K562 (cell line): ENCODE data around the gene IFRD1. TPM values are rescaled to one million over a fixed set of nuclear protein-coding genes. Genes with fewer than 3 reads are reported as not detected.

Source experiments
- ATAC-seq: fragments of 200-7000 bp; cut with Tn5 transposase; 3 replicates; pipeline ENCODE4 v1.9.1; 2020; ENCODE audit warnings: moderate library complexity
- BruUV-seq: library from RNA; stranded (reverse); fragments of 400-500 nt; replicated peaks from 2 replicates; lab custom pipeline; 2021; lab: Mats Ljungman, UMichigan
- CTCF ChIA-PET: fragments of 300-600 bp; formaldehyde crosslinking; extraction: SDS; loops from one replicate; lab custom pipeline; 2021; ENCODE audit warnings: low intra/inter-chr PET ratio; lab: Yijun Ruan, JAX
- POLR2A ChIA-PET: fragments of 300-600, 350-650 bp; sonication (Branson Sonifier 250); formaldehyde crosslinking; extraction: SDS; loops from one replicate; lab custom pipeline; 2021; ENCODE audit warnings: antibody characterized with exemption, inconsistent platforms; lab: Yijun Ruan, JAX
- DNase-seq, 4 experiments: peaks; one replicate each; pipeline versions ENCODE4 v3.0.0 to v3.0.0-alpha.2; 2011 to 2018; ENCODE audit warnings: low spot score in 3 of 4, mixed read lengths in 3 of 4; ENCODE audit errors: extremely low read depth in 1 of 4
- FAIRE-seq: peaks from 2 replicates; lab custom pipeline; 2011; peaks lifted over from hg19 to GRCh38; lab: Jason Lieb, UNC
- H2AFZ ChIP-seq: 2 replicates; pipeline ENCODE4 v1.6.0; 2011; ENCODE audit warnings: low read depth, low read length, control low read depth, inconsistent platforms
- H3K27ac ChIP-seq: fragments of 200-600 bp; 3 replicates; pipeline ENCODE4 v1.8.0; 2011; ENCODE audit warnings: low read depth, mild to moderate bottlenecking, control low read depth, inconsistent platforms, low read length, moderate library complexity, mixed read lengths; ENCODE audit errors: extremely low read depth
- H3K27me3 ChIP-seq, 2 experiments: fragments of 300-600 bp in 1 of 2; 2 replicates in 1 of 2; 3 replicates in 1 of 2; pipeline versions ENCODE4 v1.6.0 to v1.8.0; 2011; ENCODE audit warnings: inconsistent platforms in 2 of 2, low read length in 2 of 2, mild to moderate bottlenecking in 1 of 2, mixed read lengths in 1 of 2, moderate library complexity in 1 of 2; ENCODE audit not compliant: control insufficient read depth in 2 of 2, insufficient read depth in 2 of 2
- H3K36me3 ChIP-seq: fragments of 300-600 bp; 3 replicates; pipeline ENCODE4 v1.8.0; 2011; ENCODE audit warnings: mild to moderate bottlenecking, low read length, inconsistent platforms; ENCODE audit not compliant: control insufficient read depth, insufficient read depth
- H3K4me1 ChIP-seq, 2 experiments: fragments of 200-600 bp in 1 of 2; replicated peaks in 1 of 2; 2 replicates in 1 of 2; 3 replicates in 1 of 2; pipeline versions ENCODE4 v1.5.1 to v1.8.0; 2011; ENCODE audit warnings: inconsistent platforms in 2 of 2, low read length in 2 of 2, mild to moderate bottlenecking in 1 of 2, mixed read lengths in 1 of 2, moderate library complexity in 1 of 2; ENCODE audit not compliant: control insufficient read depth in 2 of 2, insufficient read depth in 2 of 2
- H3K4me2 ChIP-seq: 2 replicates; pipeline ENCODE4 v1.6.1; 2011; ENCODE audit warnings: low read length, control low read depth, inconsistent platforms, mixed read lengths; ENCODE audit not compliant: insufficient read depth
- H3K4me3 ChIP-seq: fragments of 200-600 bp; sonication (generic), shearing (Covaris generic); 2 replicates; pipeline ENCODE4 v1.5.1; 2016; ENCODE audit warnings: control low read depth, inconsistent platforms
- H3K79me2 ChIP-seq: fragments of 200-600 bp; 3 replicates; pipeline ENCODE4 v1.8.0; 2011; ENCODE audit warnings: low read length, inconsistent platforms; ENCODE audit not compliant: control insufficient read depth, insufficient read depth
- H3K9ac ChIP-seq, 2 experiments: 2 replicates each; pipeline versions ENCODE4 v1.6.0 to v1.6.1; 2011; ENCODE audit warnings: low read depth in 2 of 2, low read length in 2 of 2, control low read depth in 1 of 2, inconsistent platforms in 1 of 2, mild to moderate bottlenecking in 1 of 2, mixed read lengths in 1 of 2; ENCODE audit not compliant: insufficient read depth in 1 of 2
- H3K9me1 ChIP-seq: one replicate; pipeline ENCODE4 v1.6.0; 2011; ENCODE audit warnings: inconsistent platforms, mild to moderate bottlenecking, low read length, moderate library complexity; ENCODE audit not compliant: control insufficient read depth, insufficient read depth
- H3K9me3 ChIP-seq: replicated peaks from 2 replicates; pipeline ENCODE4 v1.5.1; 2011; ENCODE audit warnings: low read depth, low read length, inconsistent platforms; ENCODE audit not compliant: control insufficient read depth, insufficient read depth
- H4K20me1 ChIP-seq: replicated peaks from 2 replicates; pipeline ENCODE4 v1.6.1; 2011; ENCODE audit warnings: low read length, inconsistent platforms, mixed read lengths; ENCODE audit not compliant: control insufficient read depth, insufficient read depth
- BACH1 ChIP-seq: fragments of 200-800 bp; sonication (Bioruptor generic); IDR thresholded peaks from 2 replicates; pipeline ENCODE4 v1.6.1; 2016; ENCODE audit warnings: missing genetic modification characterization, missing compliant biosample characterization
- CHD2 ChIP-seq: IDR thresholded peaks from 2 replicates; pipeline ENCODE4 v1.6.1; 2011; ENCODE audit warnings: low read depth, low read length
- COPS2 ChIP-seq: fragments of 450-650 bp; conservative IDR thresholded peaks from 2 replicates; pipeline ENCODE4 v1.6.1; 2016; ENCODE audit warnings: mild to moderate bottlenecking, moderate library complexity
- DIDO1 ChIP-seq: fragments of 450-650 bp; IDR thresholded peaks from 2 replicates; pipeline ENCODE4 v1.6.1; 2016; ENCODE audit warnings: low read depth, missing biosample characterization, missing genetic modification characterization
- ELK3 ChIP-seq: fragments of 450-650 bp; formaldehyde crosslinking; IDR thresholded peaks from 2 replicates; pipeline ENCODE4 v1.4.0; 2020; ENCODE audit warnings: mild to moderate bottlenecking
- FOXP4 ChIP-seq: sonication (generic); formaldehyde crosslinking; IDR thresholded peaks from 2 replicates; pipeline ENCODE4 v1.8.0; 2022; ENCODE audit warnings: mild to moderate bottlenecking, missing genetic modification reagents, borderline replicate concordance
- HBP1 ChIP-seq: fragments of 450-650 bp; formaldehyde crosslinking; IDR thresholded peaks from 2 replicates; pipeline ENCODE4 v1.4.0; 2022; ENCODE audit warnings: missing genetic modification characterization
- PRDM10 ChIP-seq: fragments of 450-650 bp; IDR thresholded peaks from 2 replicates; pipeline ENCODE4 v1.6.1; 2018; ENCODE audit not compliant: partially characterized antibody
- PRMT5 ChIP-seq: sonication (generic); formaldehyde crosslinking; IDR thresholded peaks from 2 replicates; pipeline ENCODE4 v1.5.0; 2020; ENCODE audit warnings: missing genetic modification reagents
- TARDBP ChIP-seq: fragments of 450-650 bp; IDR thresholded peaks from 2 replicates; pipeline ENCODE4 v1.6.1; 2016
- TCF15 ChIP-seq: fragments of 250-450 bp; sonication (Bioruptor Pico); IDR thresholded peaks from 2 replicates; pipeline ENCODE4 v1.8.0; 2022; ENCODE audit warnings: moderate library complexity, mild to moderate bottlenecking, inconsistent platforms
- ZNF12 ChIP-seq: sonication (generic); formaldehyde crosslinking; IDR thresholded peaks from 2 replicates; pipeline ENCODE4 v1.4.0; 2020; ENCODE audit warnings: mild to moderate bottlenecking, missing genetic modification reagents
- WGBS: fragments of 100-300 bp; shearing (Covaris generic); methylation state at CpG from one replicate; pipeline ENCODE4 v1.1.6; 2016; ENCODE audit warnings: low coverage, mixed read lengths; ENCODE audit not compliant: insufficient coverage; ENCODE audit errors: missing lambda C conversion rate; 5-methylcytosine and 5-hydroxymethylcytosine counted together
- in situ Hi-C: fragments of 300-500 bp; cut with MboI; formaldehyde crosslinking; loops from 4 replicates; pipeline ENCODE4 v1.15.0; 2018; ENCODE audit warnings: inconsistent platforms, mixed read lengths
- intact Hi-C: fragments of 100-400 bp; cut with micrococcal nuclease; formaldehyde crosslinking; loops from 2 replicates; pipeline ENCODE4 v1.14.2; 2022
- polyA plus RNA-seq, 8 experiments: library from polyadenylated mRNA; depleted of rRNA in 4 of 8; stranded (reverse) in 5 of 8; unstranded in 3 of 8; fragments of >200 nt; fragmentation: Nextera tagmentation in 2 of 8; fragmentation: Illumina TruSeq in 1 of 8; extraction: Ambion mirVana in 2 of 8; extraction: Trizol in 1 of 8; gene quantifications; 2 replicates each; pipeline versions ENCODE4 v1.2.1 to v1.2.3, GENCODE V29; 2011 to 2014; ENCODE audit warnings: inconsistent platforms in 1 of 8, missing spikeins in 1 of 8
- total RNA-seq, 7 experiments: library from RNA; depleted of rRNA in 6 of 7; stranded (reverse); fragments of >200 nt in 6 of 7; fragmentation: Illumina TruSeq in 2 of 7; extraction: Trizol in 2 of 7; gene quantifications; 2 replicates each; pipeline versions ENCODE4 v1.2.1 to v1.2.3, GENCODE V29; 2011 to 2021; ENCODE audit warnings: low replicate concordance in 1 of 7

Gene IFRD1
- total and polyA plus RNA-seq, 9 of the 15 experiments (the other 6 are each of a cell fraction or from before 2014, with no cell fraction given), result 27.6 to 81.8 (median 68.1) TPM

DNA sequence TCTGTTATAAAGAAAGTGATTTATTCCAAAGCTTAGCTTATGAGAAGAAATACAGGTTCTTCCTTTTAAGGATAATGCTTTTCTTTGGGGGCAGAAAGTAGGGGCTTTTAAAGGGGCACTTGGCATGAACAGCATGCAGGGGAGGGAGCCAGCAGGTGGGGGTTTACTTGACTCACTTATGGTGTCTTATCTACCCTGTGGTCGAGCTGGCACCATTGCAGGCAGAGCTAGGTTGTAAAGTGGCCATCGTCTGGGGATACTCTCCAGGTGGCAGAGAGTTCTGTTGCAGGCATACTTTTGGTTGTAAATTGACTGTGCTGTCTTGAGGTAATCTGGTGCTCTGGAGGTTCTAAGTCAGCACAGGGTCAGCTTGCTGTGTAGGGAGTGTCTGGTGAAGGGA, 26.3 kb upstream of the IFRD1 start (continued):
- TF ChIP-seq HBP1 (CRISPR knock-in tag) (no peak), BACH1 (tag) (no peak), PRDM10 (no peak), PRMT5 (CRISPR knock-in tag) (no peak)

DNA sequence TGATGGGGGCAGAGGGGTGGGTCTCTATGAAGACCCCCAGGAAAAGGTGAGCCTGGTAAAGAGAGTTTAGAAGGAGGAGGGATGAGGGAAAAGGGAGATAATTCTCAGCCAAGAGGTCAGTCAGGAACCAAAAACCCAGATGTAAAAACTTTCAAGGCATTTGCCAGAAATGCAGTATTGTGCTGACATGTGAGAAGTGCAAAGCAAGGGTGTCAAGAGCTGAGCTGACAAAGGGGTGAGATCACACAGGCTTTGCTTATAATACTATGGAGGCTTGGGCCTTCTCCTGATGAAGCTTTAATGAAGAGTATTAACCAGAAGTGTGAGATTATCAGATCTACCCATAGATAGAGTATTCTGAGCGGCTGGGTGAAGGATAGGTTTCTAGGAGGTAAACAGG, 22.3 kb upstream of the IFRD1 start:
- TF ChIP-seq ELK3 (CRISPR knock-in tag) (no peak), DIDO1 (tag) (no peak), FOXP4 (CRISPR knock-in tag) (no peak), ZNF12 (CRISPR knock-in tag) (no peak), TCF15 (CRISPR knock-in tag) (no peak), COPS2 (no peak), TARDBP (no peak), CHD2 (no peak)
- TF ChIP-seq, all 486 proteins: peak for 0
- in situ Hi-C loops, result no loop called here
- no peaks in the 10 kb centered on the region for H3K9me1 ChIP-seq
- no peak overlapping the region for H3K9ac ChIP-seq
- H3K9me3 ChIP-seq, result no peaks in the 10 kb centered on the region
- intact Hi-C loops, result loop anchor here (10.0 kb wide), 1 partner anchor 563 kb away; no protein-coding TSS in a partner anchor
- peaks cover 6 to 8% of the 10 kb centered on the region in 2 experiments; a peak in 3 of 5 replicates for H3K27me3 ChIP-seq
- FAIRE-seq (no peak), ATAC-seq (no peak), DNase-seq (no peak)
- H3K4me3 ChIP-seq, result no peak overlapping the region
- H3K36me3 ChIP-seq, result no peaks in the 10 kb centered on the region
- no peak overlapping the region for H2AFZ ChIP-seq
- H4K20me1 ChIP-seq, result no peaks in the 10 kb centered on the region
- BruUV-seq, result no TSS peak
- POLR2A ChIA-PET, result interaction anchor here (0.7 to 3.6 kb wide), 2 partner anchors 23 to 57 kb away, joined by 3 to 21 read pairs; partner anchors contain the start of gene IFRD1
- no peak overlapping the region for H3K27ac ChIP-seq
- WGBS, result 0% methylated on average over 1 of the region's 1 CpG
- no peak overlapping the region for H3K4me2 ChIP-seq
- H3K79me2 ChIP-seq, result no peaks in the 10 kb centered on the region
- CTCF ChIA-PET, result no interaction called here
- peaks cover 0 to 8% of the 10 kb centered on the region in 2 experiments; a peak in 3 of 5 replicates for H3K4me1 ChIP-seq
